ENCODE results near the gene A2ML1. TPM values are rescaled to one million over a fixed set of nuclear protein-coding genes. Genes with fewer than 3 reads are reported as not detected.

The A2ML1 gene
- total RNA-seq, 1 experiment from 2014 or later: 3.3 TPM

DNA sequence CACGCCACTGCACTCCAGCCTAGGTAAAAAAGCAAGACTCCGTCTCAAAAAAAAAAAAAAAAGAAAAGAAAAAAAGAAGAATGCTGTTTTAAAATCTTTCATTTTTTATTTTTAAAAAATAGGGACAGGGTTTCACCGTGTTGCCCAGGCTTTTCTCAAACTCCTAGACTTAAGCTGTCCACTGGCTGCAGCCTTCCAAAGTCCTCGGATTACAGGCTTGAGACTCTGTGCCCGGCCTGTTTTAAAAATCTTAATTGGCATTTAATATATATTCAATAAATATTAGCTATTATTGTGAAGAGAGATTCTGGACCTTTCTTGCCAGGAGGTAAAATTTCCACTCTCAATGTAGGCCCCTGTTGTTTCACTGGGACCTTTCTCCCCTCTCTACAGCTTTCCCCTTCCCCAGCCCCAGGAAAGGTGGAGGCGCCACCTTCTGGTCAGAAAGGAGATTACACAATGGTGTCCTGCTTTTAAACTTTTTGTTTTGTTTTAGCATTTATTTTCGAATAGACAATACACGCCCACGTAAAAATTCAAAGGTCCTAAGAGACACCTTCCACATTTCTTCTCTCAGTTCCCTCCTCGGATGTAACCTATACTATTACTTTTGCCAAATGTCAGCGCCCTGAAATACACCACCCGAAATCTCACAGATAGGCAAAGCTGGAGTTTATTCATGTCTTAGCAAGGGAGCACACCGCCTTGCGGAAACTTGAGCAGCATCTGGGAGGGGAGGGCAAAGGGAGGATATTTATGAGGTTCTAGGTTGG, 68.1 kb downstream of the A2ML1 start:
- DNase-seq (ENCODE audit: low spot score): peak; percentile 72
- no peaks in the 10 kb centered on the region for H3K4me1 ChIP-seq (ENCODE audit: insufficient read depth, low read length, poor library complexity, severe bottlenecking)
- no peaks in the 10 kb centered on the region for H3K36me3 ChIP-seq (ENCODE audit: insufficient read depth, low read length, poor library complexity, severe bottlenecking)
- intact Hi-C loops (cut with micrococcal nuclease; ENCODE audit: unreplicated experiment): loop anchor here (1.0 to 10.0 kb wide), 2 partner anchors 154 to 208 kb away; no protein-coding TSS in a partner anchor
- H3K9me3 ChIP-seq (ENCODE audit: low read depth, low read length, poor library complexity, severe bottlenecking): no peaks in the 10 kb centered on the region
- H3K27me3 ChIP-seq (replicated peaks; ENCODE audit: insufficient read depth, low read depth, low read length, poor library complexity): no peaks in the 10 kb centered on the region
- BruUV-seq (replicated peaks): no TSS peak
- ChIA-PET CTCF (interaction anchor here (0.7 to 2.0 kb wide), 7 partner anchors 15 to 346 kb away, joined by 3 to 24 read pairs (median 4); no protein-coding TSS in a partner anchor), POLR2A (ENCODE audit: low non-redundant PET) (no interaction called here)
- no peak overlapping the region for H3K27ac ChIP-seq (ENCODE audit: low read depth, low read length, poor library complexity, severe bottlenecking)
- TF ChIP-seq, protein P1, sequence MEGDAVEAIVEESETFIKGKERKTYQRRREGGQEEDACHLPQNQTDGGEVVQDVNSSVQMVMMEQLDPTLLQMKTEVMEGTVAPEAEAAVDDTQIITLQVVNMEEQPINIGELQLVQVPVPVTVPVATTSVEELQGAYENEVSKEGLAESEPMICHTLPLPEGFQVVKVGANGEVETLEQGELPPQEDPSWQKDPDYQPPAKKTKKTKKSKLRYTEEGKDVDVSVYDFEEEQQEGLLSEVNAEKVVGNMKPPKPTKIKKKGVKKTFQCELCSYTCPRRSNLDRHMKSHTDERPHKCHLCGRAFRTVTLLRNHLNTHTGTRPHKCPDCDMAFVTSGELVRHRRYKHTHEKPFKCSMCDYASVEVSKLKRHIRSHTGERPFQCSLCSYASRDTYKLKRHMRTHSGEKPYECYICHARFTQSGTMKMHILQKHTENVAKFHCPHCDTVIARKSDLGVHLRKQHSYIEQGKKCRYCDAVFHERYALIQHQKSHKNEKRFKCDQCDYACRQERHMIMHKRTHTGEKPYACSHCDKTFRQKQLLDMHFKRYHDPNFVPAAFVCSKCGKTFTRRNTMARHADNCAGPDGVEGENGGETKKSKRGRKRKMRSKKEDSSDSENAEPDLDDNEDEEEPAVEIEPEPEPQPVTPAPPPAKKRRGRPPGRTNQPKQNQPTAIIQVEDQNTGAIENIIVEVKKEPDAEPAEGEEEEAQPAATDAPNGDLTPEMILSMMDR (conservative IDR thresholded peaks at IDR 0.05; ENCODE audit: low read depth, low read length): peak; percentile 94
- TF ChIP-seq EZH2 (IDR thresholded peaks at IDR 0.05; ENCODE audit: borderline replicate concordance, low read depth, low read length, poor library complexity, severe bottlenecking): no peak
- H3K4me3 ChIP-seq (ENCODE audit: low read depth, low read length, poor library complexity, severe bottlenecking): peak overlapping the region; percentile 43

DNA sequence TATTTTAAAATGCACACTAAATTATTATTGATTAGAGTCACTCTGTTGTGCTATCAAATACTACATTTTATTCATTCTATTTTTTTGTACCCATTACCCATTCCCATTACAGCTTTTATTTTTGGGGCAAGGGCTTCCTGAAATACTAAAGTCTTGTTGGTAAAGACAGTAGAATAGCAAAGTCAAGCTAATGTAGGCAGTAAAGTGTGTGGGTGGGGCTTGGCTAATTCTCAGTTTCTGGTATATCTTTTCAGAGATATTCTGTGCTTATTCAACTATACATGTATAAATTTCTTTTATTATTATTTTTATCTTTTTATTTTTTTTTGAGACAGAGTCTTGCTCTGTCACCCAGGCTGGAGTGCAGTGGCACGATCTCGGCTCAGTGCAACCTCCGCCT, 69.6 kb downstream of the A2ML1 start:
- no peaks in the 10 kb centered on the region for H3K4me1 ChIP-seq (ENCODE audit: insufficient read depth, low read length, poor library complexity, severe bottlenecking)
- ChIA-PET POLR2A (ENCODE audit: low non-redundant PET) (no interaction called here), CTCF (no interaction called here)
- intact Hi-C loops (cut with micrococcal nuclease; ENCODE audit: unreplicated experiment): loop anchor here (10.0 kb wide), 1 partner anchor 153 kb away; no protein-coding TSS in a partner anchor
- no peaks in the 10 kb centered on the region for H3K36me3 ChIP-seq (ENCODE audit: insufficient read depth, low read length, poor library complexity, severe bottlenecking)
- no peak for TF ChIP-seq EZH2 (IDR thresholded peaks at IDR 0.05; ENCODE audit: borderline replicate concordance, low read depth, low read length, poor library complexity, severe bottlenecking)
- TF ChIP-seq, protein P1 (conservative IDR thresholded peaks at IDR 0.05; ENCODE audit: low read depth, low read length): no peak
- no peak overlapping the region for H3K4me3 ChIP-seq (ENCODE audit: low read depth, low read length, poor library complexity, severe bottlenecking)
- DNase-seq (ENCODE audit: low spot score): no peak
- no peaks in the 10 kb centered on the region for H3K9me3 ChIP-seq (ENCODE audit: low read depth, low read length, poor library complexity, severe bottlenecking)
- no peaks in the 10 kb centered on the region for H3K27me3 ChIP-seq (replicated peaks; ENCODE audit: insufficient read depth, low read depth, low read length, poor library complexity)
- no TSS peak for BruUV-seq (replicated peaks)
- H3K27ac ChIP-seq (ENCODE audit: low read depth, low read length, poor library complexity, severe bottlenecking): no peak overlapping the region

- CTCF ChIA-PET: no interaction called here
- intact Hi-C loops (cut with micrococcal nuclease; ENCODE audit: unreplicated experiment): loop anchor here (10.0 kb wide), 1 partner anchor 150 kb away; no protein-coding TSS in a partner anchor
- H3K27me3 ChIP-seq (replicated peaks; ENCODE audit: insufficient read depth, low read depth, low read length, poor library complexity): no peaks in the 10 kb centered on the region
- no peak for TF ChIP-seq EZH2 (IDR thresholded peaks at IDR 0.05; ENCODE audit: borderline replicate concordance, low read depth, low read length, poor library complexity, severe bottlenecking)
- TF ChIP-seq, protein P1 (conservative IDR thresholded peaks at IDR 0.05; ENCODE audit: low read depth, low read length): no peak
- no peak overlapping the region for H3K27ac ChIP-seq (ENCODE audit: low read depth, low read length, poor library complexity, severe bottlenecking)
- no peak for DNase-seq (ENCODE audit: low spot score)
- H3K9me3 ChIP-seq (ENCODE audit: low read depth, low read length, poor library complexity, severe bottlenecking): no peaks in the 10 kb centered on the region
- H3K36me3 ChIP-seq (ENCODE audit: insufficient read depth, low read length, poor library complexity, severe bottlenecking): no peaks in the 10 kb centered on the region
- no TSS peak for BruUV-seq (replicated peaks)
- H3K4me1 ChIP-seq (ENCODE audit: insufficient read depth, low read length, poor library complexity, severe bottlenecking): no peaks in the 10 kb centered on the region
- H3K4me3 ChIP-seq (ENCODE audit: low read depth, low read length, poor library complexity, severe bottlenecking): no peak overlapping the region
- POLR2A ChIA-PET (ENCODE audit: low non-redundant PET): interaction anchor here (0.6 kb wide), 1 partner anchor 15 kb away, joined by 4 read pairs; no protein-coding TSS in a partner anchor
Observed at GRCh38 chr12:8894378-8894777, 72.0 kb downstream of the A2ML1 start.
